A549 treated with ZK216348 at 1 μM for 4 hours (cell line): ENCODE results near the gene POLR3E. TPM values are rescaled to one million over a fixed set of nuclear protein-coding genes. Genes with fewer than 3 reads are reported as not detected.

Experiments
- total RNA-seq: library from RNA; stranded (reverse); fragments of 200-300 nt; extraction: Qiagen RNA extraction; gene quantifications from 5 replicates; pipeline ENCODE4 v1.2.3, GENCODE V29; 2022; ENCODE audit warnings: low read depth

The POLR3E gene, protein sequence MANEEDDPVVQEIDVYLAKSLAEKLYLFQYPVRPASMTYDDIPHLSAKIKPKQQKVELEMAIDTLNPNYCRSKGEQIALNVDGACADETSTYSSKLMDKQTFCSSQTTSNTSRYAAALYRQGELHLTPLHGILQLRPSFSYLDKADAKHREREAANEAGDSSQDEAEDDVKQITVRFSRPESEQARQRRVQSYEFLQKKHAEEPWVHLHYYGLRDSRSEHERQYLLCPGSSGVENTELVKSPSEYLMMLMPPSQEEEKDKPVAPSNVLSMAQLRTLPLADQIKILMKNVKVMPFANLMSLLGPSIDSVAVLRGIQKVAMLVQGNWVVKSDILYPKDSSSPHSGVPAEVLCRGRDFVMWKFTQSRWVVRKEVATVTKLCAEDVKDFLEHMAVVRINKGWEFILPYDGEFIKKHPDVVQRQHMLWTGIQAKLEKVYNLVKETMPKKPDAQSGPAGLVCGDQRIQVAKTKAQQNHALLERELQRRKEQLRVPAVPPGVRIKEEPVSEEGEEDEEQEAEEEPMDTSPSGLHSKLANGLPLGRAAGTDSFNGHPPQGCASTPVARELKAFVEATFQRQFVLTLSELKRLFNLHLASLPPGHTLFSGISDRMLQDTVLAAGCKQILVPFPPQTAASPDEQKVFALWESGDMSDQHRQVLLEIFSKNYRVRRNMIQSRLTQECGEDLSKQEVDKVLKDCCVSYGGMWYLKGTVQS
- 27.3 to 41.6 TPM (median 37.7 TPM) in 5 replicates for total RNA-seq

DNA sequence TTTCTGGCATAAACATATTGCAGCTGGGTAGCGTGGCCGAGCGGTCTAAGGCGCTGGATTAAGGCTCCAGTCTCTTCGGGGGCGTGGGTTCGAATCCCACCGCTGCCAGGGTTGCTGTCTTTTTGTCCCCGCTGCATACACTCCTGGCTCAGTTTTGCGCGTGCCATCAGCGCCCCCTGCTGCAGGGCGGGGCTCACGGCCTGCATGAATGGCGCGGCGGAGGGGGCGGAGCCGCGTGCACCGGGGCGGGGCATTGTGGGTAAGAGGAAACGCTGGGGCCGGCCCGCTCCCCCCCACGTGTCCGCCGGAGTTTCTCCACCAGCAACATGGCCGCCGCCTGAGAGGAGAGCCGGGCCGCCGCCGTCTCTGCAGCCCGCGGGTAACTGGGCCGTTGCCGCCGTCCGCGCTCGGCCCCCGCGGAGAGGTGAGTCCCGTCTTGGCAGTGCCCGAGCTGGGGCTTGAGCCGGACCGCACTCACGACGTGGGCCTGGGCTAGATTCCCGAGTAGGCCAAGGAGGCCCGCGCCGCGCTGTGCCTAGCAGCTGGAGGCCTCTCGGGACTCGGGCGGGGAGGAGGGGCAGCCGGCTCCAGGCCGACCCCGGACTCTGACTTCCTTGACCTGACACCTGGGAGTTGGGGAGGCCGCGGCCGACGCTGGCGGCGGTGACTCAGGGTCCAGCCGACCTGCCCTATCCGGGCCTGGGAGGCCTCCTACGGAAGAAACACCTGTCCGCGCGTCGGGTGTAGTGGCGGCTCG is at the start of gene POLR3E:
Gene POLR3E (plus strand): TSS at position 296 of the 757 bp plus-strand sequence. CDS start 5,560 bp downstream, outside the sequence.

DNA sequence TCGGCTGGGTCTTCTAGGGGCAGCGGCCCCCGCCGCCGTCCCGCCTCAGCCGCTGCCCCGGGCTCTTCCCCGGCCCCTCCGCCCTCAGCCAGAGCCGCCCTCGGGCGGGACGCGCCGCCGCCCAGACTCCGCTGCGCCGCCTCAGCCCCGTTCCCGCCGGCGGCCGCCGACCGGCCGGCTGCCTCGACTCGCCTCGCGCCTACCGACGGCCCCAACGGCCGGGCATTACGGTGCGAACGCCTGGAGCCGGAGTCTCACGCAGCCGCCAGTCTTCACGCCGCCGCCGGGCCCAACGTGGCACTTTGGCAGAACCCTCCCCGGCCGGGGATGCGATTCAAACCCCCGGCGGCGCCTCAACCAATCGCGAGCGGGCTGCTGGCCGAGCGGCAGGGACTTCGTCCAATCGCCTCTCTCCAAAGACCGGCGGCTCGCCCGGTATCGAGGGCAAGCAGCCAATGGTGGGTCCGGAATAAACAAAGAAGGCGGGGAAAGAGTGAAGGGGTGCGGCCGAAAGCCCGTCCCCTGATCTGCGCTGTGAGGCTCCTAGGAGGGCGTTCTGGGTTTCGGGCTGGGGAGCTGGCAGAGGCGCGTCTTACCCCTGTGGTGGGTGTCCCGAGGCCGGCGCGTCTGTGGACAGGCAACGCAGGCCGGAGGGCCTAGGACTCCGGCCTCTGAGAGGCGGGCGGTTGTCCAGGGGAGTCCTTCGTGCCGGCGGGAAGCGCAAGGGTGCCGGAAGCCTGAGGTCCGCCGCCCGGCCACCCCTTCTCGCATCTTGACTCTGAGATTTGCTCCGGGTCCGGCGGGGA is 77.3 kb downstream of the POLR3E start, which contains the start of gene CDR2:
Gene CDR2 (minus strand): TSS at position 309 of the 806 bp plus-strand sequence. CDS start 310 bp downstream, outside the sequence.

Other genes starting within 250 kb of the POLR3E start
- gene VWA3A, start 204.9 kb upstream of the POLR3E start, total RNA-seq, result 0.06 TPM in 2 of 5 replicates, not detected in the others
- not detected in 5 replicates for gene SDR42E2, start 134.9 kb upstream of the POLR3E start, total RNA-seq
- 10.2 to 19.8 TPM (median 13.7 TPM) in 5 replicates for gene EEF2K, start 91.1 kb upstream of the POLR3E start, total RNA-seq
- gene CDR2, start 77.2 kb downstream of the POLR3E start, total RNA-seq, result 36.5 to 43.7 TPM (median 37.9 TPM) in 5 replicates
- gene NPIPB5, start 213.5 kb downstream of the POLR3E start, total RNA-seq, result 25.1 to 32.3 TPM (median 26.8 TPM) in 5 replicates